ENCODE results near the gene TEAD3.

Gene TEAD3

GRCh38 chr6:35477551-35478179 is 19.2 kb downstream of the TEAD3 start:
- Histone ChIP-seq H3K4me1 (ENCODE audit: insufficient read depth, low read length) (no peaks in the 10 kb centered on the region), H3K9me3 (ENCODE audit: insufficient read depth, low read length, severe bottlenecking) (no peaks in the 10 kb centered on the region), H3K27ac (ENCODE audit: low read length) (no peak overlapping the region), H3K9ac (ENCODE audit: low read depth, low read length) (no peak overlapping the region), H4K20me1 (ENCODE audit: insufficient read depth, low read length) (peaks cover 8% of the 10 kb centered on the region), H3K79me2 (ENCODE audit: insufficient read depth, low read length) (no peaks in the 10 kb centered on the region), H3K36me3 (ENCODE audit: insufficient read depth, low read length) (peaks cover 5% of the 10 kb centered on the region), H3K4me2 (ENCODE audit: insufficient read depth, low read length) (no peak overlapping the region), H2AFZ (ENCODE audit: low read depth, low read length) (no peak overlapping the region), H3K4me3 (ENCODE audit: low read depth in 1 of 2, low read length in 2 of 2) (no peak overlapping the region), H3K27me3 (ENCODE audit: insufficient read depth, low read length, poor library complexity) (peaks cover 3% of the 10 kb centered on the region)
- ATAC-seq (ENCODE audit: insufficient read depth, low read depth) (no peak), DNase-seq (no peak)
- TF ChIP-seq, protein P1, sequence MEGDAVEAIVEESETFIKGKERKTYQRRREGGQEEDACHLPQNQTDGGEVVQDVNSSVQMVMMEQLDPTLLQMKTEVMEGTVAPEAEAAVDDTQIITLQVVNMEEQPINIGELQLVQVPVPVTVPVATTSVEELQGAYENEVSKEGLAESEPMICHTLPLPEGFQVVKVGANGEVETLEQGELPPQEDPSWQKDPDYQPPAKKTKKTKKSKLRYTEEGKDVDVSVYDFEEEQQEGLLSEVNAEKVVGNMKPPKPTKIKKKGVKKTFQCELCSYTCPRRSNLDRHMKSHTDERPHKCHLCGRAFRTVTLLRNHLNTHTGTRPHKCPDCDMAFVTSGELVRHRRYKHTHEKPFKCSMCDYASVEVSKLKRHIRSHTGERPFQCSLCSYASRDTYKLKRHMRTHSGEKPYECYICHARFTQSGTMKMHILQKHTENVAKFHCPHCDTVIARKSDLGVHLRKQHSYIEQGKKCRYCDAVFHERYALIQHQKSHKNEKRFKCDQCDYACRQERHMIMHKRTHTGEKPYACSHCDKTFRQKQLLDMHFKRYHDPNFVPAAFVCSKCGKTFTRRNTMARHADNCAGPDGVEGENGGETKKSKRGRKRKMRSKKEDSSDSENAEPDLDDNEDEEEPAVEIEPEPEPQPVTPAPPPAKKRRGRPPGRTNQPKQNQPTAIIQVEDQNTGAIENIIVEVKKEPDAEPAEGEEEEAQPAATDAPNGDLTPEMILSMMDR (IDR thresholded peaks at IDR 0.05; ENCODE audit: borderline replicate concordance, extremely low read depth, low read length, poor library complexity, severe bottlenecking), result no peak
- no peak for TF ChIP-seq EZH2 (IDR thresholded peaks at IDR 0.05; ENCODE audit: borderline replicate concordance, low read depth, low read length, severe bottlenecking)

GRCh38 chr6:35477028-35477427 is 19.9 kb downstream of the TEAD3 start:
- H4K20me1 ChIP-seq (ENCODE audit: insufficient read depth, low read length), result peaks cover 15% of the 10 kb centered on the region
- DNase-seq (no peak), ATAC-seq (ENCODE audit: insufficient read depth, low read depth) (no peak)
- peaks cover 3% of the 10 kb centered on the region for H3K27me3 ChIP-seq (ENCODE audit: insufficient read depth, low read length, poor library complexity)
- no peaks in the 10 kb centered on the region for H3K4me1 ChIP-seq (ENCODE audit: insufficient read depth, low read length)
- H3K9me3 ChIP-seq (ENCODE audit: insufficient read depth, low read length, severe bottlenecking), result no peaks in the 10 kb centered on the region
- H3K4me2 ChIP-seq (ENCODE audit: insufficient read depth, low read length), result no peak overlapping the region
- TF ChIP-seq EZH2 (IDR thresholded peaks at IDR 0.05; ENCODE audit: borderline replicate concordance, low read depth, low read length, severe bottlenecking), result no peak
- TF ChIP-seq, protein P1 (IDR thresholded peaks at IDR 0.05; ENCODE audit: borderline replicate concordance, extremely low read depth, low read length, poor library complexity, severe bottlenecking), result no peak
- peaks cover 9% of the 10 kb centered on the region for H3K36me3 ChIP-seq (ENCODE audit: insufficient read depth, low read length)
- no peak overlapping the region for H2AFZ ChIP-seq (ENCODE audit: low read depth, low read length)
- no peaks in the 10 kb centered on the region for H3K79me2 ChIP-seq (ENCODE audit: insufficient read depth, low read length)
- no peak overlapping the region for H3K9ac ChIP-seq (ENCODE audit: low read depth, low read length)
- H3K27ac ChIP-seq (ENCODE audit: low read length), result no peak overlapping the region
- H3K4me3 ChIP-seq (ENCODE audit: low read depth in 1 of 2, low read length in 2 of 2), result no peak overlapping the region

- H3K36me3 ChIP-seq (ENCODE audit: insufficient read depth, low read length), result peaks cover 20% of the 10 kb centered on the region
- H3K4me1 ChIP-seq (ENCODE audit: insufficient read depth, low read length), result peaks cover 3% of the 10 kb centered on the region; the same call in 1 of the 2 replicates
These were observed 20.9 kb downstream of the TEAD3 start for GRCh38 chr6:35476004-35476403.

More at GRCh38 chr6:35476004-35476403, 20.9 kb downstream of the TEAD3 start:
- Histone ChIP-seq H3K9me3 (ENCODE audit: insufficient read depth, low read length, severe bottlenecking) (no peaks in the 10 kb centered on the region), H3K27me3 (ENCODE audit: insufficient read depth, low read length, poor library complexity) (peaks cover 3% of the 10 kb centered on the region), H4K20me1 (ENCODE audit: insufficient read depth, low read length) (peaks cover 25% of the 10 kb centered on the region), H3K79me2 (ENCODE audit: insufficient read depth, low read length) (peaks cover 3% of the 10 kb centered on the region; the same call in 1 of the 2 replicates), H3K4me2 (ENCODE audit: insufficient read depth, low read length) (no peak overlapping the region), H3K9ac (ENCODE audit: low read depth, low read length) (no peak overlapping the region), H2AFZ (ENCODE audit: low read depth, low read length) (no peak overlapping the region), H3K4me3 (ENCODE audit: low read depth in 1 of 2, low read length in 2 of 2) (no peak overlapping the region), H3K27ac (ENCODE audit: low read length) (no peak overlapping the region)
- ATAC-seq (ENCODE audit: insufficient read depth, low read depth) (no peak), DNase-seq (no peak)
- TF ChIP-seq, protein P1 (IDR thresholded peaks at IDR 0.05; ENCODE audit: borderline replicate concordance, extremely low read depth, low read length, poor library complexity, severe bottlenecking), result no peak
- no peak for TF ChIP-seq EZH2 (IDR thresholded peaks at IDR 0.05; ENCODE audit: borderline replicate concordance, low read depth, low read length, severe bottlenecking)

Measured in DND-41 (cell line).